ENCODE measurements around the gene CA4. TPM values are rescaled to one million over a fixed set of nuclear protein-coding genes. Genes with fewer than 3 reads are reported as not detected.

Gene CA4
- total and polyA plus RNA-seq, 9 of the 15 experiments (the other 6 are each of a cell fraction or from before 2014, with no cell fraction given): 0.13 TPM; not detected in 7

DNA sequence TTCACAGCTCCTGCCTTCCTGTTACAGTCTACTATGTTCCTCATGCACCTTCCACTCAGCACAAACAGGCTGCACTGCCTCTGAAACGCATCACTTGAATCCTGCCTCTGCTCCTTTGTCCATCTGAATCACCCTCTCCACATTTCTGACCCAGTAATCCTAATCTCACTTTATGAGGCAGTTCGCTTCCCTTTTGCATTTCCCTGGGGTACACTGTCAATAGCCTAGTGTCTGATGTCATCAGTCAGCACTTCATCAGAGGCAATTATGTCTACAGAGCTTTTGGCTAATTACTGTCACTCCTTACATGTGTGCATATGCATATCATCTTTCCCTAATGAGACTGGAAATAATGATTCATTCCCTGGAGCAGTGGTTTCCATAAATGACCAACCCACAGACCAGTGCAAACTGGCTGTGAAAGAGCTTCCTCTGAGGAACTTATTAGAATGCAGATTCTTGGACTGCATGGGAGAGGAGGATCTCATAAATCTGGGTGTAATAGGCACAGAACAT, 23.6 kb downstream of the CA4 start (continued):
- TF ChIP-seq, protein P1, sequence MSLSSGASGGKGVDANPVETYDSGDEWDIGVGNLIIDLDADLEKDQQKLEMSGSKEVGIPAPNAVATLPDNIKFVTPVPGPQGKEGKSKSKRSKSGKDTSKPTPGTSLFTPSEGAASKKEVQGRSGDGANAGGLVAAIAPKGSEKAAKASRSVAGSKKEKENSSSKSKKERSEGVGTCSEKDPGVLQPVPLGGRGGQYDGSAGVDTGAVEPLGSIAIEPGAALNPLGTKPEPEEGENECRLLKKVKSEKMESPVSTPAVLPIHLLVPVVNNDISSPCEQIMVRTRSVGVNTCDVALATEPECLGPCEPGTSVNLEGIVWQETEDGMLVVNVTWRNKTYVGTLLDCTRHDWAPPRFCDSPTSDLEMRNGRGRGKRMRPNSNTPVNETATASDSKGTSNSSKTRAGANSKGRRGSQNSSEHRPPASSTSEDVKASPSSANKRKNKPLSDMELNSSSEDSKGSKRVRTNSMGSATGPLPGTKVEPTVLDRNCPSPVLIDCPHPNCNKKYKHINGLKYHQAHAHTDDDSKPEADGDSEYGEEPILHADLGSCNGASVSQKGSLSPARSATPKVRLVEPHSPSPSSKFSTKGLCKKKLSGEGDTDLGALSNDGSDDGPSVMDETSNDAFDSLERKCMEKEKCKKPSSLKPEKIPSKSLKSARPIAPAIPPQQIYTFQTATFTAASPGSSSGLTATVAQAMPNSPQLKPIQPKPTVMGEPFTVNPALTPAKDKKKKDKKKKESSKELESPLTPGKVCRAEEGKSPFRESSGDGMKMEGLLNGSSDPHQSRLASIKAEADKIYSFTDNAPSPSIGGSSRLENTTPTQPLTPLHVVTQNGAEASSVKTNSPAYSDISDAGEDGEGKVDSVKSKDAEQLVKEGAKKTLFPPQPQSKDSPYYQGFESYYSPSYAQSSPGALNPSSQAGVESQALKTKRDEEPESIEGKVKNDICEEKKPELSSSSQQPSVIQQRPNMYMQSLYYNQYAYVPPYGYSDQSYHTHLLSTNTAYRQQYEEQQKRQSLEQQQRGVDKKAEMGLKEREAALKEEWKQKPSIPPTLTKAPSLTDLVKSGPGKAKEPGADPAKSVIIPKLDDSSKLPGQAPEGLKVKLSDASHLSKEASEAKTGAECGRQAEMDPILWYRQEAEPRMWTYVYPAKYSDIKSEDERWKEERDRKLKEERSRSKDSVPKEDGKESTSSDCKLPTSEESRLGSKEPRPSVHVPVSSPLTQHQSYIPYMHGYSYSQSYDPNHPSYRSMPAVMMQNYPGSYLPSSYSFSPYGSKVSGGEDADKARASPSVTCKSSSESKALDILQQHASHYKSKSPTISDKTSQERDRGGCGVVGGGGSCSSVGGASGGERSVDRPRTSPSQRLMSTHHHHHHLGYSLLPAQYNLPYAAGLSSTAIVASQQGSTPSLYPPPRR (CRISPR knock-in tag; IDR thresholded peaks at IDR 0.05; ENCODE audit: borderline replicate concordance): no peak
- TF ChIP-seq, protein P2, sequence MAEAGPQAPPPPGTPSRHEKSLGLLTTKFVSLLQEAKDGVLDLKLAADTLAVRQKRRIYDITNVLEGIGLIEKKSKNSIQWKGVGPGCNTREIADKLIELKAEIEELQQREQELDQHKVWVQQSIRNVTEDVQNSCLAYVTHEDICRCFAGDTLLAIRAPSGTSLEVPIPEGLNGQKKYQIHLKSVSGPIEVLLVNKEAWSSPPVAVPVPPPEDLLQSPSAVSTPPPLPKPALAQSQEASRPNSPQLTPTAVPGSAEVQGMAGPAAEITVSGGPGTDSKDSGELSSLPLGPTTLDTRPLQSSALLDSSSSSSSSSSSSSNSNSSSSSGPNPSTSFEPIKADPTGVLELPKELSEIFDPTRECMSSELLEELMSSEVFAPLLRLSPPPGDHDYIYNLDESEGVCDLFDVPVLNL (CRISPR knock-in tag; IDR thresholded peaks at IDR 0.05; ENCODE audit: low read depth): no peak
- TF ChIP-seq L3MBTL2 (IDR thresholded peaks at IDR 0.05): no peak
- TF ChIP-seq, protein P3, sequence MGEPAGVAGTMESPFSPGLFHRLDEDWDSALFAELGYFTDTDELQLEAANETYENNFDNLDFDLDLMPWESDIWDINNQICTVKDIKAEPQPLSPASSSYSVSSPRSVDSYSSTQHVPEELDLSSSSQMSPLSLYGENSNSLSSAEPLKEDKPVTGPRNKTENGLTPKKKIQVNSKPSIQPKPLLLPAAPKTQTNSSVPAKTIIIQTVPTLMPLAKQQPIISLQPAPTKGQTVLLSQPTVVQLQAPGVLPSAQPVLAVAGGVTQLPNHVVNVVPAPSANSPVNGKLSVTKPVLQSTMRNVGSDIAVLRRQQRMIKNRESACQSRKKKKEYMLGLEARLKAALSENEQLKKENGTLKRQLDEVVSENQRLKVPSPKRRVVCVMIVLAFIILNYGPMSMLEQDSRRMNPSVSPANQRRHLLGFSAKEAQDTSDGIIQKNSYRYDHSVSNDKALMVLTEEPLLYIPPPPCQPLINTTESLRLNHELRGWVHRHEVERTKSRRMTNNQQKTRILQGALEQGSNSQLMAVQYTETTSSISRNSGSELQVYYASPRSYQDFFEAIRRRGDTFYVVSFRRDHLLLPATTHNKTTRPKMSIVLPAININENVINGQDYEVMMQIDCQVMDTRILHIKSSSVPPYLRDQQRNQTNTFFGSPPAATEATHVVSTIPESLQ (CRISPR knock-in tag; IDR thresholded peaks at IDR 0.05): no peak
- TF ChIP-seq, protein P4, sequence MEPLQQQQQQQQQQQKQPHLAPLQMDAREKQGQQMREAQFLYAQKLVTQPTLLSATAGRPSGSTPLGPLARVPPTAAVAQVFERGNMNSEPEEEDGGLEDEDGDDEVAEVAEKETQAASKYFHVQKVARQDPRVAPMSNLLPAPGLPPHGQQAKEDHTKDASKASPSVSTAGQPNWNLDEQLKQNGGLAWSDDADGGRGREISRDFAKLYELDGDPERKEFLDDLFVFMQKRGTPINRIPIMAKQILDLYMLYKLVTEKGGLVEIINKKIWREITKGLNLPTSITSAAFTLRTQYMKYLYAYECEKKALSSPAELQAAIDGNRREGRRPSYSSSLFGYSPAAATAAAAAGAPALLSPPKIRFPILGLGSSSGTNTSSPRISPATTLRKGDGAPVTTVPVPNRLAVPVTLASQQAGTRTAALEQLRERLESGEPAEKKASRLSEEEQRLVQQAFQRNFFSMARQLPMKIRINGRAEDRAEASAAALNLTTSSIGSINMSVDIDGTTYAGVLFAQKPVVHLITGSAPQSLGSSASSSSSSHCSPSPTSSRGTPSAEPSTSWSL (CRISPR knock-in tag; IDR thresholded peaks at IDR 0.05; ENCODE audit: borderline replicate concordance): no peak
- no peak for TF ChIP-seq ZFP36 (IDR thresholded peaks at IDR 0.05; ENCODE audit: low read depth, low read length, partially characterized antibody)
- TF ChIP-seq ZKSCAN8 (CRISPR knock-in tag; IDR thresholded peaks at IDR 0.05): no peak
- no peak for TF ChIP-seq SRSF1 (IDR thresholded peaks at IDR 0.05; ENCODE audit: low read depth, low read length)
- TF ChIP-seq ARID1B (IDR thresholded peaks at IDR 0.05): no peak
- TF ChIP-seq ZNF586 (CRISPR knock-in tag; conservative IDR thresholded peaks at IDR 0.05): no peak
- no peak for TF ChIP-seq ZNF133 (CRISPR knock-in tag; IDR thresholded peaks at IDR 0.05)
- no peak for TF ChIP-seq TRIM24 (IDR thresholded peaks at IDR 0.05)
- TF ChIP-seq MEIS2 (IDR thresholded peaks at IDR 0.05; ENCODE audit: partially characterized antibody): peak; percentile 63
